AG04449 (cell line): ENCODE measurements around the gene CPEB4.

ENCODE experiments used
- CTCF ChIA-PET: fragments of 350-600 bp; formaldehyde crosslinking; extraction: SDS; loops from one replicate; lab custom pipeline; 2021; ENCODE audit warnings: antibody characterized with exemption; lab: Yijun Ruan, JAX
- POLR2A ChIA-PET: fragments of 400-600, 350-600 bp; formaldehyde crosslinking; extraction: SDS; loops from one replicate; lab custom pipeline; 2020; ENCODE audit warnings: antibody characterized with exemption, inconsistent platforms; lab: Yijun Ruan, JAX
- DNase-seq: peaks from one replicate; pipeline ENCODE4 v3.0.0-alpha.2; 2010; ENCODE audit warnings: low read depth, low spot score
- H3K4me3 ChIP-seq: 2 replicates; pipeline ENCODE4 v1.5.1; 2011; ENCODE audit warnings: low read depth, mild to moderate bottlenecking, control low read depth, low read length
- CTCF ChIP-seq: IDR thresholded peaks from one replicate; pipeline ENCODE4 v1.5.1; 2011; ENCODE audit warnings: mild to moderate bottlenecking, moderate library complexity, low read length, control low read depth, inconsistent platforms; ENCODE audit not compliant: insufficient read depth; ENCODE audit errors: missing control alignments

CPEB4 gene

GRCh38 chr5:173851595-173852243, 36.4 kb upstream of the CPEB4 start:
- CTCF ChIA-PET = interaction anchor here (2.1 kb wide), 1 partner anchor 121 kb away, joined by 6 read pairs; no protein-coding TSS in a partner anchor
- POLR2A ChIA-PET = no interaction called here
- no peak overlapping the region for H3K4me3 ChIP-seq
- no peak for DNase-seq
- no peak for TF ChIP-seq CTCF

GRCh38 chr5:173852790-173853359, 35.3 kb upstream of the CPEB4 start:
- TF ChIP-seq CTCF = no peak
- ChIA-PET POLR2A (no interaction called here), CTCF (no interaction called here)

GRCh38 chr5:173853370-173854131, 34.6 kb upstream of the CPEB4 start:
- ChIA-PET POLR2A (interaction anchor here (0.6 kb wide), 1 partner anchor 401 kb away, joined by 4 read pairs; no protein-coding TSS in a partner anchor), CTCF (no interaction called here)
- TF ChIP-seq CTCF = no peak
- no peak overlapping the region for H3K4me3 ChIP-seq
- no peak for DNase-seq

More at GRCh38 chr5:173852790-173853359, 35.3 kb upstream of the CPEB4 start:
- H3K4me3 ChIP-seq = no peak overlapping the region
- no peak for DNase-seq

- ChIA-PET CTCF (interaction anchor here (1.2 kb wide), 1 partner anchor 11 kb away, joined by 5 read pairs; no protein-coding TSS in a partner anchor), POLR2A (no interaction called here)
- TF ChIP-seq CTCF = no peak
- DNase-seq = no peak
- no peak overlapping the region for H3K4me3 ChIP-seq
Measured at GRCh38 chr5:173855162-173855994, 32.8 kb upstream of the CPEB4 start.

GRCh38 chr5:173855995-173856656, 32.0 kb upstream of the CPEB4 start:
- POLR2A ChIA-PET = no interaction called here

More at GRCh38 chr5:173855995-173856656, 32.0 kb upstream of the CPEB4 start:
- TF ChIP-seq CTCF = no peak
- no peak overlapping the region for H3K4me3 ChIP-seq
- CTCF ChIA-PET = interaction anchor here (1.2 kb wide), 1 partner anchor 12 kb away, joined by 5 read pairs; no protein-coding TSS in a partner anchor
- DNase-seq = no peak
